ENCODE measurements around the gene SNRPF.

The SNRPF gene

DNA sequence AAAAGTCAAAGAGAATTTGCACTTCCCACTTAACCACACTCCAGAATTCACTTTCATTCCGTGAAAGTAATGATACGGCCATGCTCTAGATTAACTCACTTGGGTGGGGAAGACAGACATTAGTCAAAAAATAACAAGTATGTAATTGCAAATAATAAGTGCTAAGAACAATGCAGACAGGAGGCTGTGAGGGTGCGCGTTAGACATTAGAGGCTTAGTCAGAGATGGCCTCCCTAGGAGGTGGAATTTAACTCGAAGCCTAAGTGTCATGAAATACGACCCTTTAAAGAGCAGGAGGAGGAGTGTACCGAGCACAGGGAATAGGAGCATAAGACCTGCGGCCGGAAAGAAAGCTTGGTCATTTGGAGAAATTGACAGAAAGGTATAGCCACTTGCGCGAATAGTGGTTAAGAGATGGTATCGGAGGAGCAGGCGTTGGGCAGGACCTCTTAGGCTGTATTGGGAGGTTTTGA lies 628 bp downstream of the SNRPF start:
- DNase-seq (ENCODE audit: low read depth, low spot score) = no peak

DNA sequence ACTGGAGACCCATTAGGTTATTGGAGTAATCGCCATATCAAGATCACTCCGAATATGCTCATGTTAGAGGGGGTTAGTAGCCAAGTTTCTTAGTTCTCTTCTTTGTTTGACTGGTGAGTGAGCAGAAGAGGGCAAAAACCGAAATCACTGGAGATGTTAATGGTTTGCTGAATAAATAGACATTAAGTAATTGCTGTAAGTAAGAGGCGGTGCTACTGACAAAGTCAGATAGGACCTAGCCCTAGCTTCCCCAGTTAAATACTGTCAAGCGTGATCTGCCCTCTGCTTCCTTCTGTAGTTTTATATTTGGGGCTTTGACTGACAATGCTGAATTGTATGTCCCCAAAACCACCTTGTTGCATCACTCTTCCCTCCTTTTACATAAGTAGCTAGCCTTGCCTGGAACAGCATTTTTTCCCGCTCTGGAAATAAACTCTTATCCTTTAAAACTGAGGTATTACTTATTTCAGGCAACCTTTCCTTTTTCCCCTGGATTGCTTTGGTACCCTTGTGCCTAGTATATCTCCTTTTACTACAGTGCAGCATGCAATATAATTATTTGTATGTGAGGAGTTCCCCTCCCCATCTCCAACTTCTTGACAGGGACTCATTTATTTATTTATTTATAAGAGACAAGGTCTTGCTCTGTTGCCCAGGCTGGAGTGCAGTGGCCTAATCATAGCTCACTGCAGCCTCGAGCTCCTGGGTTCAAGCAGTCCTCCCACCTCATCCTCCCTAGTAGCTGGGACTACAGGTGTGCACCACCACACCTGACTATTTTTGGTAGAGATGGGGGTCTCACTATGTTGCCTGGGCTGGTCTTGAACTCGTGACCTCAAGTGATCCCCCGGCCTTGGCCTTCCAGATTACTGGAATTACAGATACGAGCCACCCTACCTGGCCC lies 1.4 kb downstream of the SNRPF start:
- no peak for DNase-seq (ENCODE audit: low read depth, low spot score)

- DNase-seq (ENCODE audit: low read depth, low spot score) = no peak
Measured at GRCh38 chr12:95862038-95862437, 3.3 kb downstream of the SNRPF start.

DNA sequence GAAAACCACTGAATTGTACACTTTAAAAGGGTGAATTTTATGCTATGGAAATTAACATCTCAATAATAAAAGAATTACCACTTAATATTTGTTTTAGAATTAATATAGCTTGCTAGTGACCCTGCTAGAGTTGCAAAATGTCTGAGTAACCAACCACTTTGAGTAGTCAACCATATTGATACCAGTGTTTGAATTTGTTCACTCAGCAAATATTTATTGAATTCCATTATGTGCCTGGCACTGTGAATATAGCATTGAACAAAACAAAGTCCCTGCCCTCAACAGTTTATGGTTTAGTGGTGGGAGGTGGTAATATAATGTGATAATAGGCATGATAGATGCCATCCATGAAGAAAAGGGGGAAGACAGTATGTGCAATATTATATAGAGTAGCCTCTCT lies 4.6 kb downstream of the SNRPF start:
- no peak for DNase-seq (ENCODE audit: low read depth, low spot score)

DNA sequence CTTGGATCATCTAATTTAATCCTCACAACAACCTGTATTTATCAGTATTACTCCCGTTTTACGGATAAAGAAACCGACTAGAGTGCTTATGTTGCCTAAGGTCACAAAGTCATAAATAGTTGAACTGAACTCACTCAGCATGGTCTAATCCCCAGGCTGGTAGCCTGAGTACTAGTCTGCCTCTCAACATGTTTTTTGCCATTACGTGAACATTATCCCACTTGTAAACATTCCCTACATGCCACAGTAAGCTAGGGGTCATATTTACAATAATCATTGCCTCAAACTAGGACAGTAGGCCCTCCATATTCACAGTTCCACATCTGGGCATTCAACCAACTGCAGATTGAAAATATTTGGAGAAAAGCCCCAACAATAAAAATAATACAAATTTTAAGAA lies 12.1 kb downstream of the SNRPF start:
- no peak for DNase-seq (ENCODE audit: low read depth, low spot score)

DNA sequence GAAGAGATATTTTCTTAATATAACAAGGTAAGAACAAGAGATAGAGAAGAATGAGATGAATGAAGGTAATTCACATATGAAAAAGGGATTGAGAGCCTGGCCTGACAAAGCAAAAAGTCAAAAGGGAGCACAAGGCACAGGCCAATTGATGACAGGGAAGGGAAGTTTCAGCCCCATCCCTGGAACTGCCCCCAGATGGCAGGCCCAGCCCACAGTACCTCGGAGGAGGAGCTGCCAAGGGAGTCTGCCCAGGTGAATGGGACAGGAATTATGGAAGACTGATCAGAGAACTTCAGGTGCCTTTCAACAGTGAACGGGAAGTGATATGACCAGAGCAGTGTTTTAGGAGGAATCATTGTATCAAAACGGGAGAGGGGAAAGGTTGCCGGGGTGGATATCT lies 15.7 kb downstream of the SNRPF start:
- no peak for DNase-seq (ENCODE audit: low read depth, low spot score)

DNA sequence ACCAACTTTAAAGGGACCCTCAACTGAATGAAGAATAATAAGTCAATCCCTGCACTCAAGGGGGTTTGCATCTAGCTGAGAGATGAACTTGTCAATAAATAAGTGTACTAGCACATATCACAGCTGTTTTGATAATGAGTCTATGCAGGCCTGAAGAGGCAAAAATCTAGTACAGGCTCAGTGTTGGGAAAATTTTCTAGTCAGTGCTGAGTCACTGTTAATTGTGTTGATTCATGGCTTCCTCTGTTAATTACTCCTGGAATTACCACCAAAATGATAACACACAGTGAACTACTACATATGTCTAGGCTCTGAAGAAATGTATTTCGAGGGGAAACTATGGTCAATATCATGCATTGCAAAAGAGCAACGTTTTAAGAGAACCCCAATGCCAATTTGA lies 18.9 kb downstream of the SNRPF start:
- DNase-seq (ENCODE audit: low read depth, low spot score) = no peak

DNA sequence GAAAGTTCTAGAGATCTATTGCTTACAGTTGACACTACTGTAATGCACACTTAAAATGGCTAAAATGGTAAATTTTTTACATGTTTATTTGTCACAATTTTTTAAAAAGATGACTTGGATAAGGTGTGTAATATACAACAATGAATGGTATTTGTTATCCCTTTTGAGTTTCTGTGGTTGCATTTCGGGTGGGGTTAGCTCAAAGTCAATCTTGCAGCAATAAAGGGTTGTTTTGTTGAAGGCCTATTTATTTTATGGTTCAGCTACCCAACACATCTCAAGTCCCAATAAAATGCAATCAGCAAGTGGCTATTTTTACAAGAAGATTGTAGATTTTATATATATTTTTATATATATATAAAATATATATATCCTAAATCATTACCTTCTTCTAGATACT lies 22.1 kb downstream of the SNRPF start:
- no peak for DNase-seq (ENCODE audit: low read depth, low spot score)

DNA sequence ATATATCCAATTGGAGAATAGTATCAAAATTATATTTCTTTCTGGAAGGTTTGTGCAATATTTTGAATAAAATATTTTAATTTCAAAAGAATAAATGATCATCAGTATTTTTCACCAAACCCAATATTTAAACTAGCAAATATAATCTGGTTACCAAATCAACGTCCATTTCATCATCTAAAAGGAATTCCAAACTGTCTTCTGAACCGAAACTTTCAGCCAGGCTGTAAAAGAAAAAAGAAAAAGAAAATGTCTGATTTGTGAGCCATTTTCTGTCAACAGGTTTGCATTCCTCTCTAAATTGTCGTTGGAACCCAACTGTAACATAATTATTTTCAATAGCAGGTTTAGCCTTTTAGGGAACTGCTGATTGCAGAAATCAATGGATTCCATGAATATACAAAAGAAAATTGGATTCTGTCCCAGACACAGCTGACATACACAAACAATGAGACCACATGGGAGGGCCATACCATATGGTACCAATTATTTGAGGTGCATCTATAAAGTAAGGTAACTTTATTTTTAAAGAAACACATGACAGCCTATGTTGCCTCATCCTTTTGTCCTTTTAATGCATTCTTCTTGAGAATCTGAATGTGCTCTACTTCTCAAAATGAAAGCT lies 22.7 kb downstream of the SNRPF start:
- no peak for DNase-seq (ENCODE audit: low read depth, low spot score)

- DNase-seq (ENCODE audit: low read depth, low spot score) = no peak
Measured at GRCh38 chr12:95882080-95882479, 23.3 kb downstream of the SNRPF start.

DNA sequence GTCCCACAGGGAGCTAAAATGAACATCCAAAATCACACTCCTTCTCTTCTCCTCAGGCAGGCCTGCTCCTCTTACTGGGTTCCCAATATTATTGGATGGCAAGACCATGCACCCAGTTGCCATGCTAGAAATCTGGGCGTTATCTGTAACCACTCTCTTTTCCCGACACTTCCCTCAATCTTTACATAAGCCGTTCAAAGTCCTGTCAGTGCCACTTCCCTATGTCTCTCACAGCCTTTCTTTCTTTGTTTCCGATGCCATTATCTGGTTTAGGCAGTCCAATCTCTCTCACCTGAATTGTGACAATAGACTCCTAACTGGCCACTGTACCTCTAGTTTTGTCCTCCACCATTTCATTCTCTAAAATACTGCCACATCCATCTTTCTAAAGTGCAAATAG lies 24.1 kb downstream of the SNRPF start:
- no peak for DNase-seq (ENCODE audit: low read depth, low spot score)

GRCh38 chr12:95884998-95885397 lies 26.2 kb downstream of the SNRPF start:
- no peak for DNase-seq (ENCODE audit: low read depth, low spot score)

GRCh38 chr12:95887311-95887710 lies 28.6 kb downstream of the SNRPF start:
- DNase-seq (ENCODE audit: low read depth, low spot score) = no peak

DNA sequence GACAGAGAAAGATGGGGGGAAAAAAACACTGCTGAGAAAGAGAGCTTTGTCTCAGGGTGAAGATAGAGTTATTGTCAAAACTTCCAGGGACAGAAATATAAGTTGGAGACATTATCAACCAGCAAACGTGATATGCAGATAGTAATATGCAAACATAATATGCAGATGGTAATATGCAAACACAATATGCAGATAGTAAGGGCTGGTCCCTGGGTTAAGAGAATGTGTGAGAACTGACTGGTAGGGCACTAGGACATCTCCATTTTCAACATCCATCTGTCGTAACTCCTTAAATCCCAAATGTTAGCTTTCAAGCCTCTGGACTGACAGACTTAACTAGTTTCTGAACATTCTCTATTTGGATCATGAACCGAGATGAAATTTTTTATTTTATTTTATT lies 32.2 kb downstream of the SNRPF start:
- DNase-seq (ENCODE audit: low read depth, low spot score) = no peak

- no peak for DNase-seq (ENCODE audit: low read depth, low spot score)
Measured at GRCh38 chr12:95896846-95897245, 38.1 kb downstream of the SNRPF start.

- no peak for DNase-seq (ENCODE audit: low read depth, low spot score)
Measured at GRCh38 chr12:95898081-95898480, 39.3 kb downstream of the SNRPF start.

GRCh38 chr12:95908573-95908972 lies 49.8 kb downstream of the SNRPF start:
- no peak for DNase-seq (ENCODE audit: low read depth, low spot score)

- DNase-seq (ENCODE audit: low read depth, low spot score) = no peak
Measured at GRCh38 chr12:95909871-95910270, 51.1 kb downstream of the SNRPF start.
